HUES6 (cell line): ENCODE measurements around the gene GATA1.

ENCODE experiments used
- H3K27ac ChIP-seq: 2 replicates; pipeline ENCODE4 v1.7.0; 2013; ENCODE audit warnings: low read depth, mild to moderate bottlenecking, low read length, inconsistent platforms
- H3K27me3 ChIP-seq: 2 replicates; pipeline ENCODE4 v1.6.1; 2013; ENCODE audit warnings: low read length; ENCODE audit not compliant: control insufficient read depth, insufficient read depth
- H3K36me3 ChIP-seq: 2 replicates; pipeline ENCODE4 v1.6.1; 2013; ENCODE audit warnings: low read length; ENCODE audit not compliant: control insufficient read depth, insufficient read depth
- H3K4me1 ChIP-seq: 2 replicates; pipeline ENCODE4 v1.6.1; 2013; ENCODE audit warnings: low read length; ENCODE audit not compliant: control insufficient read depth, insufficient read depth
- H3K4me3 ChIP-seq: 2 replicates; pipeline ENCODE4 v1.5.1; 2013; ENCODE audit warnings: low read depth, low read length
- H3K9ac ChIP-seq: one replicate; pipeline ENCODE4 v1.6.1; 2013; ENCODE audit warnings: mild to moderate bottlenecking, low read length
- H3K9me3 ChIP-seq: 2 replicates; pipeline ENCODE4 v1.6.1; 2013; ENCODE audit warnings: low read depth, low read length; ENCODE audit not compliant: control insufficient read depth, insufficient read depth

Gene GATA1

DNA sequence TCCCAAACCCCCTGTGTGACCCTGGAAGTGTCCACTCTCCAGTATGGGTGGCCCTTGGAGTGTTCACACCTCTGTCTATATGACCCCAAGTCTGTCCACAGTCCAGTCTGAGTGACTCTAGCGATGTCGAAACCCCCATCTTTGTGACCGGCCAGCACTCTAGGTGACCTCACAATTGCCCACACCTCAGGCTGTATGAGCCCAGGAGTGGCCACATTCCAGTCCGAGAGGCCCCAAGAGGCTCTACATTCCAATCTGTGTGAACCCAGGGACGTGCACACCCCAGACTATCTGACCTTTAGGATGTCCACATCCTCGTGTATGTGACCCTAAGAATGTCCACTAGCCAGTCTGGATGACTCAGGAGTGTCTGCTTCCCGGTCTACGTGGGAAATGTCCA lies 32.2 kb upstream of the GATA1 start:
- H3K4me1 ChIP-seq = no peaks in the 10 kb centered on the region
- H3K27ac ChIP-seq = no peak overlapping the region
- H3K36me3 ChIP-seq = no peaks in the 10 kb centered on the region
- no peak overlapping the region for H3K9ac ChIP-seq
- H3K27me3 ChIP-seq = no peaks in the 10 kb centered on the region
- H3K4me3 ChIP-seq = no peak overlapping the region
- peaks cover 15% of the 10 kb centered on the region; the same call in 1 of the 2 replicates for H3K9me3 ChIP-seq

DNA sequence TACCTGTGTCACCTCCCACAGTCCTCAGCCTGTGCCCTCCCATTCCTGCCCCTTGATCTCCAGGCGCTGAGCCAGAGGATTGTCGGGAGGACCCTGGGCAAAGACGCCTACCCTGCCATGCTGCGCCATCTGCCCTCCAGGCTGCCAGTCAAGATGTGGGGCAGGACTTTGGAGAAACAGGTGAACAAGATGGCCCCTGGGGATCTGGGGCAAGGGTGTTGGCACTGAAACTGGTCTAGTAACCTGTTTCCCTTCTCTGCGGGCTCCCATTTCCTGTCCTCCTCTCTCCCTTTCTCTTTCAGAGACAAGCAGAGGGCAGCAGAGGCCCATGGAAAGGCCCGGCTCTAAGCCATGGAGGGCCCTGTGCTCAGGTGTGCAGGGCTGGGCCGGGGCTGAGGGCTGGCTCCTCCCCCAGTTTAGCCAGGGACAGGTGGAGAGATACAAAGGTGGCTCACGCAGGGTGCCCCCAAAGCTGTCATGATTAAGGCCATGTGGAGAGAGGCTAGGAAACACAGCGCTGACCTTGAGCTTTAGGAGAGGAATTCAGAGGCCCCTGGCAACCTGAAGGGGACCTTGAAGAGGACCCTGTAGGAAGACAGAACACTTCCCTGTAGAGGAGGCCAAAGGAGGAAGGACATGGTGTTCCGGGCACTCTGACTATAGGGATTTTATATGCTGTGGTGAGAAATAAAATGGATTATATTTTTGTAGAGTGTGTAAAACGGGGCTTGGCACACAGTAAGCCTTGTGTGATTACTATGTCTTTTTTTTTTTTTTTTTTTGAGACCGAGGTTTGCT lies 24.5 kb upstream of the GATA1 start, which contains the start of gene GLOD5:
TSS of gene GLOD5 (plus strand) at position 74 of the 798 bp plus-strand sequence. CDS start at position 118, 44 bp downstream.
- no peaks in the 10 kb centered on the region for H3K36me3 ChIP-seq
- peaks cover 5% of the 10 kb centered on the region; the same call in 1 of the 2 replicates for H3K9me3 ChIP-seq
- no peak within 1 kb of the TSS for H3K27ac ChIP-seq
- H3K27me3 ChIP-seq = no peaks in the 10 kb centered on the region
- peaks cover 6% of the 10 kb centered on the region; the same call in 1 of the 2 replicates for H3K4me1 ChIP-seq
- no peak within 1 kb of the TSS for H3K9ac ChIP-seq
- no peak within 1 kb of the TSS for H3K4me3 ChIP-seq

DNA sequence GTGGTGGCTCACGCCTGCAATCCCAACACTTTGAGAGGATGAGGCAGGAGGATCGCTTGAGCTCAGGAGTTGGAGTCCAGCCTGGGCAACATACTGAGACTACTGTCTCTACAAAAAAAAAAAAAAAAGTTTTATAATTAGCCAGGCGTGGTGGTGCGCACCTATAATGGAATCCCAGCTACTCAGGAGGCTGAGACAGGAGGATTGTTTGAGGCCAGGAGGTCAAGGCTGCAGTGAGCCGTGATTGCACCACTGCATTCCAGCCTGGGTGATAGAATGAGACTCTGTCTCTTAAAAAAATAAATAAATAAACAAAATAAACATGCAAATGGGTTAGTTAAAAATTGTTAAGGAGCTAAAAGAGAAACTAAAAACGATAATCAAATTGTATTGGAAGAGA lies 17.2 kb upstream of the GATA1 start:
- H3K36me3 ChIP-seq = no peaks in the 10 kb centered on the region
- no peak overlapping the region for H3K27ac ChIP-seq
- H3K4me1 ChIP-seq = no peaks in the 10 kb centered on the region
- peaks cover 8% of the 10 kb centered on the region; the same call in 1 of the 2 replicates for H3K9me3 ChIP-seq
- no peak overlapping the region for H3K9ac ChIP-seq
- no peaks in the 10 kb centered on the region for H3K27me3 ChIP-seq
- no peak overlapping the region for H3K4me3 ChIP-seq

DNA sequence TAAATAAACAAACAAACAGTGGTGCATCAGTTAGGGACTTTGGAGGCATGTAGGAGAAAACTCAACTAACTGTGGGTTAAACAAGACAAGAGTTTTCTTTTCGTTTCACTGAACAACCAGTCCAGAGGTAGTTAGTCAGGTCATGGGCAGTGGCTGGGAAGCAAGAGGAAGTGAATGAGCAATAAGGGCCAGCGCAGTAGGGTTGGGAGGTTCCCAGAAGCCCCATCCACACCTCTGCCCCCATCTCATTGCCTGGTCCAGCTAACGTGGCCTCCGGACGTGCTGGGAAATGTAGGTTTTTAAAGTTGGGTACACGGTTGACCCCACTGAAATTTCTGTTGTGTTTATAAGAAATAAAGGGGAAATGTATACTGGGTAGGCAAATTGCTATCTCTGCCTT lies 16.1 kb upstream of the GATA1 start:
- no peaks in the 10 kb centered on the region for H3K27me3 ChIP-seq
- H3K9ac ChIP-seq = no peak overlapping the region
- no peaks in the 10 kb centered on the region for H3K36me3 ChIP-seq
- H3K9me3 ChIP-seq = peaks cover 8% of the 10 kb centered on the region; the same call in 1 of the 2 replicates
- no peak overlapping the region for H3K27ac ChIP-seq
- H3K4me3 ChIP-seq = no peak overlapping the region
- H3K4me1 ChIP-seq = no peaks in the 10 kb centered on the region

DNA sequence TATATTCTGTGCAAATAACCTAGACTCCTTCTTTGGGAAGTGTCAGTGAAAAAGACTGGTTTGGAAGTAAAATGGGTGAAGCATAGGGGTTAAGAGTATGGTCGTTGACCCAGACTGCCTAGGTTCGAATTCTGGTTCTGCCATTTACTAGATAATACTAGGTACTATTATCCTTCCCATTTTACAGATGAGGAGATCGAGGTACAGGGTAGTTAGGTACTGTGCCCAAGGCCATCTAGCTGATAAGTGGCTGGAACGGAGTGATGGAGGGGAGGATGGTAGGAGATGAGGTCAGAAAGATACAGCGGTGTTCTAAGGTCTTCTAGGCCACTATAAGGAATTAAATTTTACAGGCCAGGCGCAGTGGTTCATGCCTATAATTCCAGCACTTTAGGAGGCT lies 13.8 kb upstream of the GATA1 start:
- H3K27ac ChIP-seq = no peak overlapping the region

DNA sequence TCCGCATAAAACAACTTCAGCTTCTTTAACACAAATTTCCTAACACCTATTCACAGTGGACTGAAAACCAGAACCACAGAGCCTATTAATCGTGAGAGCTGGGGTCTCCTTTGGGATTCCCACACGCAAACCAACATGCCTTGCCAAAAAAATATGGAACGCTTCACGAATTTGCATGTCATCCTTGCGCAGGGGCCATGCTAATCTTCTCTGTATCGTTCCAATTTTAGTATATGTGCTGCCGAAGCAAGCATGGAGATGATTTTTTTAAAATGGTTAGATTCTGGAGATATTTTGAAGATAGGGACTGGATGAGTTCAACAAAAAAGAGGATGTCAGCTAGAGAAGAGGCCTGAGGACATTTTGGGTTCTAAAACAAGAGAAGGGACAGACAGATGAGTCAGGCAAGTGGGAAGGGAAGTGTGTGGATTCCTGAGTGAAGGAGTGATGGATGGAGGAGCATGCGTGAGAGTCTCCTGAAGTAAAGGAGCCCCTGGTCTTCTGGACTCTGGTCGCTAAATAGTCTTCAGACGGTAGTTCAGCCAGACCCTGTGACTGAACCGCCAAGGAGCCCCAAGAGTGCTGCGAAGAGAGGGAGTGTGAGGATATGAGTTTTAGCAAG lies 9.5 kb upstream of the GATA1 start:
- H3K9me3 ChIP-seq = peaks cover 9% of the 10 kb centered on the region; the same call in 1 of the 2 replicates
- no peak overlapping the region for H3K4me3 ChIP-seq
- H3K27ac ChIP-seq = no peak overlapping the region
- no peaks in the 10 kb centered on the region for H3K27me3 ChIP-seq
- no peak overlapping the region for H3K9ac ChIP-seq
- H3K36me3 ChIP-seq = no peaks in the 10 kb centered on the region
- no peaks in the 10 kb centered on the region for H3K4me1 ChIP-seq

More for the DNA sequence above, 13.8 kb upstream of the GATA1 start:
- H3K27me3 ChIP-seq = no peaks in the 10 kb centered on the region
- H3K36me3 ChIP-seq = no peaks in the 10 kb centered on the region
- H3K4me3 ChIP-seq = no peak overlapping the region
- peaks cover 12% of the 10 kb centered on the region; the same call in 1 of the 2 replicates for H3K9me3 ChIP-seq
- H3K4me1 ChIP-seq = no peaks in the 10 kb centered on the region
- H3K9ac ChIP-seq = no peak overlapping the region

DNA sequence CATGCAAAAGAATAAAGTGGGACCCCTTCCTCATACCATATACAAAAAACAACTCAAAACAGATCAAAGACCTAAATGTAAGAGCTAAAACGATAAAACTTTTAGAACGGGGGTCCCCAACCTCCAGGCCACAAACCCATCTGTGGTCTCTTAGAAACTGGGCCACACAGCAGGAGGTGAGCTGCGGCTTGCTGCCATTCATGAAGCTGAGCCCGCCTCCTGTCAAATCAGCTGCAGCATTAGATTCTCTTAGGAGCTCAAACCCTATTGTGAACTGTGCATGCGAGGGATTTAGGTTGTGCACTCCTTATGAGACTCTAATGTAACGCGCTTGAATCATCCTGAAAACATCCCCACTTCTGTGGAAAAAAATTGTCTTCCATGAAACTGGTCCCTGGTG lies 7.0 kb upstream of the GATA1 start:
- no peaks in the 10 kb centered on the region for H3K36me3 ChIP-seq
- no peaks in the 10 kb centered on the region for H3K27me3 ChIP-seq
- no peak overlapping the region for H3K4me3 ChIP-seq
- H3K4me1 ChIP-seq = no peaks in the 10 kb centered on the region
- H3K9ac ChIP-seq = no peak overlapping the region
- H3K27ac ChIP-seq = no peak overlapping the region
- peaks cover 4% of the 10 kb centered on the region; the same call in 1 of the 2 replicates for H3K9me3 ChIP-seq

DNA sequence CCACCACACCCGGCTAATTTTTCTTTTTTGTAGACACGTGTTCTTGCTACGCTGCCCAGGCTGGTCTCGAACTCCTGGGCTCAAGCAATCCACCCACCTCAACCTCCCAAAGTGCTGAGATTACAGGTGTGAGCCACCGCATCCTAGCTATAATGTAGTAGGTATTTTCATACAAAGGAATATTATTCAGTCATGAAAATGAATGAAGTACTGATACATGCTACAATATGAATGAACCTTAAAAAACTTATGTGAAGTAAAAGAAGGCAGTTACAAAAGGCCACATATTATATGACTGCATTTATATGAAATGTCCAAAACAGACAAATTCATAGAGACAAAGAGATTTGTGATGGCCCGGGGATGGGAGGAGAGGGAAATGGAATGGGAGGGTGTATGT lies 4.7 kb upstream of the GATA1 start:
- no peaks in the 10 kb centered on the region for H3K36me3 ChIP-seq
- no peak overlapping the region for H3K9ac ChIP-seq
- no peak overlapping the region for H3K4me3 ChIP-seq
- peaks cover 4% of the 10 kb centered on the region; the same call in 1 of the 2 replicates for H3K9me3 ChIP-seq
- no peak overlapping the region for H3K27ac ChIP-seq
- no peaks in the 10 kb centered on the region for H3K4me1 ChIP-seq
- peaks cover 3% of the 10 kb centered on the region; the same call in 1 of the 2 replicates for H3K27me3 ChIP-seq

DNA sequence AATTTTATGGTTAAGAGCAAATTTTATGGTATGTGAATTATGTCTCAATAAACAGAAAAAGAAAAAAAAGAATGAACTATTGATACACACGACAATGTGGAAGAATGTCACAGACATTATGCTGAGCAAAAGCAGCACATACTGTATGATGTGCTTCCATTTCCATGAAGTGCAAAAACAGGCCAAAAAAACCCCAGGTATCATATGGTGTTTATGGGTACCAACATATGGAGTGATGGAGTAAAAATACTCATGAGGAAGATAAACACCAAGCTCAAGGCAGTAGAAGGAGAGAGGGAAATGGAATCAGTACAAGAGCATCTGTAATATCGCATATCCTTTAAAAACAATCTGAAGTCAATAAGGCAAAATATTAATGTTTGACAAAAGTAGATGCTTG lies 4.2 kb upstream of the GATA1 start:
- Histone ChIP-seq H3K4me3 (no peak overlapping the region), H3K27ac (no peak overlapping the region), H3K27me3 (peaks cover 7% of the 10 kb centered on the region), H3K4me1 (no peaks in the 10 kb centered on the region), H3K9me3 (peaks cover 2% of the 10 kb centered on the region; the same call in 1 of the 2 replicates), H3K9ac (no peak overlapping the region), H3K36me3 (no peaks in the 10 kb centered on the region)

DNA sequence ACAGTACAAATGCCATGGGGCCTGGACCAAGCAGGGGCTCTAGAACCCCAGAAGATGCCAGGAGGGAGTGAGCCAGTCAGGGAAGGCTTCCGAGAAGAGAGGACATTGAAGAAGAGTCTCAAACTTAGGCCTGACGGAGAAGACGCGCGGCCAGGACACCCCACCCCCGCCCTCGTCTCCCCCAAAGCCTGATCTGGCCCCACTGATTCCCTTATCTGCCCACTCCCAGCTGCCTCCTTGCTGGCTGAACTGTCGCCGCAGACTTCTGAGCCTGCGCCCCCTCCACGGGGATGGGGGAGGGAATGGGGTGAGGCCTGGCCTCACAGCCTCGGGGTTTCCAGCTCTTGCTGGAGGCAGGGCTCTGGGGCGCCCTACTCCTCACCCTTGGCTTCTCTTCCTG lies 3.6 kb upstream of the GATA1 start:
- no peak overlapping the region for H3K27ac ChIP-seq
- peaks cover 7% of the 10 kb centered on the region for H3K27me3 ChIP-seq
- no peaks in the 10 kb centered on the region; the same call in 1 of the 2 replicates for H3K9me3 ChIP-seq
- no peak overlapping the region for H3K9ac ChIP-seq
- no peak overlapping the region for H3K4me3 ChIP-seq
- no peaks in the 10 kb centered on the region for H3K36me3 ChIP-seq
- H3K4me1 ChIP-seq = no peaks in the 10 kb centered on the region

DNA sequence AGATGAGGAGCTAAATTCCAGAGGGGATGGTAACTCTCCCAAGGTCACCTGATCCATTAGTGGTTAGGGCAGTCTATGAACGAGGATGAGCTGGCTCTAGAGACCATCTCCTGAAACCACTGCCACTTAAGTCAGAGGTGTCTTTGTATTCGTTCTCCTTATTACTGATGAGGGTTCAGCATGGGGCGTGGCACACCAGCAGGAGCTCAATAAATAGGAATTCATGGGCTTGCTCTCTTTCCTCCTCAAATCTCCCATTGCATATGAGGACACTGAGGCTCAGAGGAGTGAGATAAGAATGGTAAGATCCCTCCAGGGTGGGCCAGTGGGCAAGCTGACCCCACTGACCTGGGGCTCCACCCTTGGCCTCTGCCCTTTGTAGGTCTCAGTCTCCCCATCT lies 1.7 kb upstream of the GATA1 start:
- Histone ChIP-seq H3K36me3 (no peaks in the 10 kb centered on the region), H3K27me3 (peaks cover 7% of the 10 kb centered on the region), H3K27ac (no peak overlapping the region), H3K9ac (no peak overlapping the region), H3K4me1 (no peaks in the 10 kb centered on the region), H3K9me3 (peaks cover 2% of the 10 kb centered on the region; the same call in 1 of the 2 replicates), H3K4me3 (no peak overlapping the region)
